ENCODE measurements around the gene KIAA0513.
"Not testable (repeated sequence)": the region's sequence is repeated elsewhere in the genome, so short reads cannot be mapped to it uniquely, and the experiment has no call there.

The KIAA0513 gene

GRCh38 chr16:85054321-85054720 lies 26.7 kb downstream of the KIAA0513 start:
- H3K4me1 ChIP-seq (ENCODE audit: insufficient read depth, low read length); H3K4me3 ChIP-seq (ENCODE audit: low read length); H3K36me3 ChIP-seq (ENCODE audit: insufficient read depth, low read length); H3K27ac ChIP-seq (ENCODE audit: low read depth, low read length); H3K27me3 ChIP-seq (ENCODE audit: insufficient read depth, low read length); H3K9me3 ChIP-seq (ENCODE audit: insufficient read depth, low read depth, low read length); H3K9ac ChIP-seq (ENCODE audit: low read depth, low read length): not testable (repeated sequence)
- 95% methylated on average over 2 of the region's 3 CpGs for WGBS

GRCh38 chr16:85054948-85055492 lies 27.4 kb downstream of the KIAA0513 start:
- peaks cover 4% of the 10 kb centered on the region; the same call in 1 of the 2 replicates for H3K27me3 ChIP-seq (ENCODE audit: insufficient read depth, low read length)
- 91% methylated on average over 6 of the region's 6 CpGs for WGBS
- H3K9me3 ChIP-seq (ENCODE audit: insufficient read depth, low read depth, low read length) = no peaks in the 10 kb centered on the region
- H3K4me1 ChIP-seq (ENCODE audit: insufficient read depth, low read length) = no peaks in the 10 kb centered on the region
- no peak overlapping the region for H3K27ac ChIP-seq (ENCODE audit: low read depth, low read length)
- no peak overlapping the region for H3K9ac ChIP-seq (ENCODE audit: low read depth, low read length)
- H3K4me3 ChIP-seq (ENCODE audit: low read length) = no peak overlapping the region
- H3K36me3 ChIP-seq (ENCODE audit: insufficient read depth, low read length) = no peaks in the 10 kb centered on the region

GRCh38 chr16:85055493-85056210 lies 28.1 kb downstream of the KIAA0513 start:
- WGBS = 87% methylated on average over 14 of the region's 14 CpGs
- Histone ChIP-seq H3K9ac (ENCODE audit: low read depth, low read length) (no peak overlapping the region), H3K4me1 (ENCODE audit: insufficient read depth, low read length) (no peaks in the 10 kb centered on the region), H3K4me3 (ENCODE audit: low read length) (no peak overlapping the region), H3K27me3 (ENCODE audit: insufficient read depth, low read length) (peaks cover 4% of the 10 kb centered on the region; the same call in 1 of the 2 replicates), H3K27ac (ENCODE audit: low read depth, low read length) (no peak overlapping the region), H3K36me3 (ENCODE audit: insufficient read depth, low read length) (no peaks in the 10 kb centered on the region), H3K9me3 (ENCODE audit: insufficient read depth, low read depth, low read length) (no peaks in the 10 kb centered on the region)

GRCh38 chr16:85056211-85056748 lies 28.7 kb downstream of the KIAA0513 start:
- Histone ChIP-seq H3K9me3 (ENCODE audit: insufficient read depth, low read depth, low read length) (no peaks in the 10 kb centered on the region), H3K27ac (ENCODE audit: low read depth, low read length) (no peak overlapping the region), H3K36me3 (ENCODE audit: insufficient read depth, low read length) (no peaks in the 10 kb centered on the region), H3K4me3 (ENCODE audit: low read length) (no peak overlapping the region), H3K9ac (ENCODE audit: low read depth, low read length) (no peak overlapping the region), H3K4me1 (ENCODE audit: insufficient read depth, low read length) (no peaks in the 10 kb centered on the region), H3K27me3 (ENCODE audit: insufficient read depth, low read length) (peaks cover 4% of the 10 kb centered on the region; the same call in 1 of the 2 replicates)
- 73% methylated on average over 16 of the region's 16 CpGs for WGBS

GRCh38 chr16:85057212-85057889 lies 29.8 kb downstream of the KIAA0513 start:
- Histone ChIP-seq H3K4me3 (ENCODE audit: low read length) (no peak overlapping the region), H3K27ac (ENCODE audit: low read depth, low read length) (no peak overlapping the region), H3K9ac (ENCODE audit: low read depth, low read length) (no peak overlapping the region), H3K36me3 (ENCODE audit: insufficient read depth, low read length) (no peaks in the 10 kb centered on the region), H3K9me3 (ENCODE audit: insufficient read depth, low read depth, low read length) (no peaks in the 10 kb centered on the region), H3K4me1 (ENCODE audit: insufficient read depth, low read length) (peaks cover 7% of the 10 kb centered on the region), H3K27me3 (ENCODE audit: insufficient read depth, low read length) (peaks cover 4% of the 10 kb centered on the region; the same call in 1 of the 2 replicates)
- 85% methylated on average over 7 of the region's 9 CpGs for WGBS

- no peak overlapping the region for H3K4me3 ChIP-seq (ENCODE audit: low read length)
- H3K4me1 ChIP-seq (ENCODE audit: insufficient read depth, low read length) = peaks cover 13% of the 10 kb centered on the region
- H3K9ac ChIP-seq (ENCODE audit: low read depth, low read length) = no peak overlapping the region
- peaks cover 4% of the 10 kb centered on the region; the same call in 1 of the 2 replicates for H3K27me3 ChIP-seq (ENCODE audit: insufficient read depth, low read length)
- H3K27ac ChIP-seq (ENCODE audit: low read depth, low read length) = no peak overlapping the region
- no peaks in the 10 kb centered on the region for H3K9me3 ChIP-seq (ENCODE audit: insufficient read depth, low read depth, low read length)
- 95% methylated on average over 7 of the region's 7 CpGs for WGBS
- H3K36me3 ChIP-seq (ENCODE audit: insufficient read depth, low read length) = no peaks in the 10 kb centered on the region
Observed at GRCh38 chr16:85057948-85058347, 30.4 kb downstream of the KIAA0513 start.

GRCh38 chr16:85058909-85059308 lies 31.3 kb downstream of the KIAA0513 start:
- no peak overlapping the region for H3K27ac ChIP-seq (ENCODE audit: low read depth, low read length)
- peaks cover 4% of the 10 kb centered on the region; the same call in 1 of the 2 replicates for H3K27me3 ChIP-seq (ENCODE audit: insufficient read depth, low read length)
- H3K4me1 ChIP-seq (ENCODE audit: insufficient read depth, low read length) = peaks cover 14% of the 10 kb centered on the region
- no peak overlapping the region for H3K4me3 ChIP-seq (ENCODE audit: low read length)
- H3K9ac ChIP-seq (ENCODE audit: low read depth, low read length) = no peak overlapping the region
- H3K9me3 ChIP-seq (ENCODE audit: insufficient read depth, low read depth, low read length) = no peaks in the 10 kb centered on the region
- no peaks in the 10 kb centered on the region for H3K36me3 ChIP-seq (ENCODE audit: insufficient read depth, low read length)
- WGBS = 97% methylated on average over 4 of the region's 4 CpGs

- Histone ChIP-seq H3K4me1 (ENCODE audit: insufficient read depth, low read length) (peaks cover 14% of the 10 kb centered on the region), H3K4me3 (ENCODE audit: low read length) (no peak overlapping the region), H3K9ac (ENCODE audit: low read depth, low read length) (no peak overlapping the region), H3K27me3 (ENCODE audit: insufficient read depth, low read length) (no peaks in the 10 kb centered on the region), H3K9me3 (ENCODE audit: insufficient read depth, low read depth, low read length) (no peaks in the 10 kb centered on the region), H3K27ac (ENCODE audit: low read depth, low read length) (no peak overlapping the region), H3K36me3 (ENCODE audit: insufficient read depth, low read length) (no peaks in the 10 kb centered on the region)
- WGBS = 93% methylated on average over 8 of the region's 8 CpGs
Observed at GRCh38 chr16:85061566-85061965, 34.0 kb downstream of the KIAA0513 start.

GRCh38 chr16:85062323-85062722 lies 34.7 kb downstream of the KIAA0513 start:
- H3K4me1 ChIP-seq (ENCODE audit: insufficient read depth, low read length) = peaks cover 14% of the 10 kb centered on the region
- H3K27ac ChIP-seq (ENCODE audit: low read depth, low read length) = no peak overlapping the region
- H3K36me3 ChIP-seq (ENCODE audit: insufficient read depth, low read length) = no peaks in the 10 kb centered on the region
- no peaks in the 10 kb centered on the region for H3K27me3 ChIP-seq (ENCODE audit: insufficient read depth, low read length)
- H3K9me3 ChIP-seq (ENCODE audit: insufficient read depth, low read depth, low read length) = no peaks in the 10 kb centered on the region
- no peak overlapping the region for H3K9ac ChIP-seq (ENCODE audit: low read depth, low read length)
- no peak overlapping the region for H3K4me3 ChIP-seq (ENCODE audit: low read length)
- 50% methylated on average over 9 of the region's 9 CpGs for WGBS

- no peak overlapping the region for H3K27ac ChIP-seq (ENCODE audit: low read depth, low read length)
- H3K9ac ChIP-seq (ENCODE audit: low read depth, low read length) = no peak overlapping the region
- no peak overlapping the region for H3K4me3 ChIP-seq (ENCODE audit: low read length)
- no peaks in the 10 kb centered on the region for H3K27me3 ChIP-seq (ENCODE audit: insufficient read depth, low read length)
- WGBS = 94% methylated on average over 11 of the region's 11 CpGs
- H3K9me3 ChIP-seq (ENCODE audit: insufficient read depth, low read depth, low read length) = no peaks in the 10 kb centered on the region
- H3K36me3 ChIP-seq (ENCODE audit: insufficient read depth, low read length) = no peaks in the 10 kb centered on the region
- peaks cover 14% of the 10 kb centered on the region for H3K4me1 ChIP-seq (ENCODE audit: insufficient read depth, low read length)
Observed at GRCh38 chr16:85062845-85063244, 35.2 kb downstream of the KIAA0513 start.

- 96% methylated on average over 5 of the region's 6 CpGs for WGBS
- H3K36me3 ChIP-seq (ENCODE audit: insufficient read depth, low read length) = no peaks in the 10 kb centered on the region
- H3K9me3 ChIP-seq (ENCODE audit: insufficient read depth, low read depth, low read length) = no peaks in the 10 kb centered on the region
- H3K4me3 ChIP-seq (ENCODE audit: low read length) = no peak overlapping the region
- no peak overlapping the region for H3K9ac ChIP-seq (ENCODE audit: low read depth, low read length)
- no peaks in the 10 kb centered on the region for H3K27me3 ChIP-seq (ENCODE audit: insufficient read depth, low read length)
- H3K27ac ChIP-seq (ENCODE audit: low read depth, low read length) = no peak overlapping the region
- peaks cover 14% of the 10 kb centered on the region for H3K4me1 ChIP-seq (ENCODE audit: insufficient read depth, low read length)
Observed at GRCh38 chr16:85064186-85064585, 36.6 kb downstream of the KIAA0513 start.
